GM12878 (cell line): ENCODE results near the gene TMCO1. TPM values are rescaled to one million over a fixed set of nuclear protein-coding genes. Genes with fewer than 3 reads are reported as not detected.

Experiments
- ATAC-seq: fragments of 200-7000 bp; cut with Tn5 transposase; 3 replicates; pipeline ENCODE4 v1.9.1; 2020; ENCODE audit warnings: mild to moderate bottlenecking, moderate library complexity
- BruUV-seq: library from RNA; stranded (reverse); fragments of 400-500 nt; replicated peaks from 2 replicates; lab custom pipeline; 2021; lab: Mats Ljungman, UMichigan
- CTCF ChIA-PET: fragments of 300-600 bp; sonication (Branson Sonifier 250); formaldehyde crosslinking; extraction: SDS; loops from one replicate; lab custom pipeline; 2021; ENCODE audit warnings: inconsistent platforms; lab: Yijun Ruan, JAX
- POLR2A ChIA-PET: fragments of 350-600 bp; formaldehyde crosslinking; extraction: SDS; loops from one replicate; lab custom pipeline; 2021; ENCODE audit warnings: inconsistent platforms; lab: Charles Lee
- RAD21 ChIA-PET: fragments of 300-600 bp; sonication (Branson Sonifier 250); formaldehyde crosslinking; loops from one replicate; lab custom pipeline; 2023; ENCODE audit warnings: antibody characterized with exemption; ENCODE audit not compliant: unreplicated experiment; lab: Charles Lee
- SMC1A ChIA-PET: fragments of 300-600 bp; sonication (Branson Sonifier 250); formaldehyde crosslinking; loops from one replicate; lab custom pipeline; 2023; ENCODE audit not compliant: unreplicated experiment, uncharacterized antibody; lab: Charles Lee
- DNase-seq: peaks from one replicate; pipeline ENCODE4 v3.0.0-alpha.2; 2011; ENCODE audit warnings: low read depth, low spot score
- FAIRE-seq: peaks from 3 replicates; lab custom pipeline; 2011; peaks lifted over from hg19 to GRCh38; lab: Jason Lieb, UNC
- H2AFZ ChIP-seq: 2 replicates; pipeline ENCODE4 v1.6.0; 2011; ENCODE audit warnings: low read depth, low read length, control low read depth; ENCODE audit not compliant: control insufficient read depth
- H3K27ac ChIP-seq: 2 replicates; pipeline ENCODE4 v1.5.1; 2011; ENCODE audit warnings: control low read depth; ENCODE audit not compliant: control insufficient read depth, insufficient read depth
- H3K27me3 ChIP-seq, 2 experiments: replicated peaks in 1 of 2; 2 replicates each; pipeline versions ENCODE4 v1.6.0 to v1.6.1; 2011; ENCODE audit warnings: low read length in 1 of 2; ENCODE audit not compliant: control insufficient read depth in 2 of 2, insufficient read depth in 2 of 2
- H3K36me3 ChIP-seq, 2 experiments: 2 replicates each; pipeline ENCODE4 v1.5.1; 2011; ENCODE audit warnings: low read length in 1 of 2; ENCODE audit not compliant: control insufficient read depth in 2 of 2, insufficient read depth in 2 of 2
- H3K4me1 ChIP-seq: 2 replicates; pipeline ENCODE4 v1.6.1; 2011; ENCODE audit warnings: mild to moderate bottlenecking, low read length, moderate library complexity, mixed read lengths; ENCODE audit not compliant: control insufficient read depth, insufficient read depth
- H3K4me2 ChIP-seq: 2 replicates; pipeline ENCODE4 v1.6.0; 2011; ENCODE audit warnings: control low read depth; ENCODE audit not compliant: control insufficient read depth, insufficient read depth
- H3K4me3 ChIP-seq: fragments of 200-600 bp; sonication (generic); 2 replicates; pipeline ENCODE4 v1.5.1; 2016
- H3K79me2 ChIP-seq: 2 replicates; pipeline ENCODE4 v1.6.0; 2011; ENCODE audit warnings: low read length; ENCODE audit not compliant: control insufficient read depth, insufficient read depth
- H3K9ac ChIP-seq: 2 replicates; pipeline ENCODE4 v1.8.0; 2011; ENCODE audit warnings: low read length, control low read depth, mixed read lengths; ENCODE audit not compliant: control insufficient read depth, insufficient read depth
- H3K9me3 ChIP-seq: replicated peaks from 3 replicates; pipeline ENCODE4 v1.5.1; 2011; ENCODE audit warnings: mild to moderate bottlenecking, low read length; ENCODE audit not compliant: control insufficient read depth, insufficient read depth
- H4K20me1 ChIP-seq: 2 replicates; pipeline ENCODE4 v1.6.0; 2011; ENCODE audit not compliant: control insufficient read depth, insufficient read depth
- ATF3 ChIP-seq: IDR thresholded peaks from 2 replicates; pipeline ENCODE4 v1.6.1; 2011; ENCODE audit warnings: low read depth, mild to moderate bottlenecking, low read length, moderate library complexity, borderline replicate concordance; ENCODE audit errors: extremely low read depth
- BRCA1 ChIP-seq: IDR thresholded peaks from 2 replicates; pipeline ENCODE4 v1.6.1; 2011; ENCODE audit warnings: low read depth, low read length, improper control_type of control experiment
- GABPA ChIP-seq: IDR thresholded peaks from 2 replicates; pipeline ENCODE4 v1.6.1; 2014; ENCODE audit warnings: antibody characterized with exemption, low read depth, mild to moderate bottlenecking, inconsistent platforms
- HDAC2 ChIP-seq: fragments of 200-600 bp; sonication (generic); IDR thresholded peaks from 2 replicates; pipeline ENCODE4 v1.6.1; 2017
- MAX ChIP-seq: IDR thresholded peaks from 2 replicates; pipeline ENCODE4 v1.6.1; 2012; ENCODE audit warnings: low read depth, low read length, improper control_type of control experiment
- NFXL1 ChIP-seq: fragments of 450-650 bp; IDR thresholded peaks from 2 replicates; pipeline ENCODE4 v1.6.1; 2017; ENCODE audit warnings: antibody characterized with exemption, mild to moderate bottlenecking, borderline replicate concordance
- NKRF ChIP-seq: fragments of 450-650 bp; conservative IDR thresholded peaks from 2 replicates; pipeline ENCODE4 v1.6.1; 2017; ENCODE audit warnings: mild to moderate bottlenecking, moderate library complexity
- NR2C1 ChIP-seq: fragments of 450-650 bp; IDR thresholded peaks from 2 replicates; pipeline ENCODE4 v1.6.1; 2017; ENCODE audit warnings: antibody characterized with exemption, mild to moderate bottlenecking, moderate library complexity
- NR2C2 ChIP-seq: IDR thresholded peaks from 2 replicates; pipeline ENCODE4 v1.6.1; 2011; ENCODE audit warnings: borderline replicate concordance, low read depth; ENCODE audit not compliant: control insufficient read depth, insufficient read length
- RCOR1 ChIP-seq: conservative IDR thresholded peaks from 2 replicates; pipeline ENCODE4 v1.6.1; 2012; ENCODE audit warnings: low read depth, low read length, improper control_type of control experiment
- SMAD5 ChIP-seq: IDR thresholded peaks from 2 replicates; pipeline ENCODE4 v1.6.1; 2016; ENCODE audit warnings: antibody characterized with exemption, low read depth
- SMC3 ChIP-seq: IDR thresholded peaks from 2 replicates; pipeline ENCODE4 v1.6.1; 2011; ENCODE audit warnings: low read length, improper control_type of control experiment, borderline replicate concordance
- SREBF2 ChIP-seq: IDR thresholded peaks from 2 replicates; pipeline ENCODE4 v1.6.1; 2012; ENCODE audit warnings: mild to moderate bottlenecking, low read length
- SRF ChIP-seq, 2 experiments: IDR thresholded peaks; 2 replicates each; pipeline ENCODE4 v1.6.1; 2011; ENCODE audit warnings: low read depth in 2 of 2, low read length in 2 of 2, mild to moderate bottlenecking in 1 of 2, moderate library complexity in 1 of 2
- STAT1 ChIP-seq: fragments of 450-650 bp; conservative IDR thresholded peaks from 2 replicates; pipeline ENCODE4 v1.6.1; 2014; ENCODE audit warnings: antibody characterized with exemption, mild to moderate bottlenecking
- TCF12 ChIP-seq: IDR thresholded peaks from 2 replicates; pipeline ENCODE4 v1.6.1; 2011; ENCODE audit warnings: low read depth, mild to moderate bottlenecking, low read length
- TCF3 ChIP-seq: IDR thresholded peaks from 2 replicates; pipeline ENCODE4 v1.6.1; 2012; ENCODE audit warnings: low read depth, mild to moderate bottlenecking, low read length, borderline replicate concordance; ENCODE audit not compliant: insufficient read depth
- WGBS: methylation state at CpG from one replicate; pipeline ENCODE4 v1.1.6; 2016; ENCODE audit warnings: low lambda C conversion rate; ENCODE audit not compliant: insufficient replicate concordance, insufficient coverage; ENCODE audit errors: missing lambda C conversion rate; 5-methylcytosine and 5-hydroxymethylcytosine counted together
- in situ Hi-C: fragments of 300-500 bp; cut with MboI; formaldehyde crosslinking; loops from 9 replicates; pipeline ENCODE4 v1.14.3; 2018; ENCODE audit warnings: mixed read lengths
- intact Hi-C: fragments of 100-400 bp; cut with micrococcal nuclease; formaldehyde crosslinking; loops from one replicate; pipeline ENCODE4 v1.14.2; 2022; ENCODE audit not compliant: unreplicated experiment
- polyA plus RNA-seq, 11 experiments: library from polyadenylated mRNA; depleted of rRNA in 4 of 11; unstranded in 6 of 11; stranded (reverse) in 5 of 11; fragments of >200 nt; fragmentation: Nextera tagmentation in 4 of 11; fragmentation: Illumina TruSeq in 1 of 11; extraction: Ambion mirVana in 4 of 11; extraction: Trizol in 1 of 11; gene quantifications; 1 replicate in 1 of 11; 2 replicates in 10 of 11; pipeline versions ENCODE4 v1.2.1 to v1.2.3, GENCODE V29; 2011 to 2016; ENCODE audit warnings: inconsistent platforms in 2 of 11, missing spikeins in 2 of 11, low read depth in 1 of 11
- total RNA-seq, 4 experiments: library from RNA; depleted of rRNA in 3 of 4; stranded (reverse); fragments of >200 nt in 3 of 4; fragmentation: Illumina TruSeq in 1 of 4; extraction: Trizol in 1 of 4; gene quantifications; 2 replicates each; pipeline versions ENCODE4 v1.2.1 to v1.2.3, GENCODE V29; 2013 to 2021
- TF ChIP-seq, protein P1 (sequence below): fragments of 450-650 bp; formaldehyde crosslinking; IDR thresholded peaks from 2 replicates; pipeline ENCODE4 v1.4.0; 2022; ENCODE audit warnings: mild to moderate bottlenecking, moderate library complexity

TMCO1 gene
- total and polyA plus RNA-seq, 10 of the 15 experiments (the other 5 are each of a cell fraction or from before 2014, with no cell fraction given), result 50.3 to 253 (median 126) TPM

DNA sequence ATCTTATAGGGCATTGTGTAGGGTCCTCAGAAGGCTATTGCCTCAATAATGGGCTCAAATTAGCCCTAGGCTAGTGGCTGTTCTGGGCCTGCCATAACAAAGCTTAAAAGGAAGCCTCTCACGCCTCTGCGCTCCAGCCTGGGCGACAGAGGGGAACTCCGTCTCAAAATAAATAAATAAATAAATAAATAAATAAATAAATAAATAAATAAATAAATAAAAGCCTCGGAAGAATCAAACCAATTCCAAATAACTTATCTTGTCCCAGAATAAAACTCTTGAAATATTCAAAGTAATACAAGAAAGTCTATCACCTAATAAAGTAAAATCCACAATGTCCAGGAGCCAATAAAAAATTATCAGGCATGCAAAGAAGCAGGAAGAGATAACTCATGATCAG is 55.9 kb downstream of the TMCO1 start:
- H4K20me1 ChIP-seq, result no peaks in the 10 kb centered on the region
- H3K36me3 ChIP-seq, result no peaks in the 10 kb centered on the region
- no peak overlapping the region for H3K27ac ChIP-seq
- H3K4me3 ChIP-seq, result no peak overlapping the region
- H3K9ac ChIP-seq, result no peak overlapping the region
- no peak overlapping the region for H2AFZ ChIP-seq
- no peaks in the 10 kb centered on the region for H3K9me3 ChIP-seq
- H3K79me2 ChIP-seq, result no peaks in the 10 kb centered on the region
- POLR2A ChIA-PET, result no interaction called here
- intact Hi-C loops, result loop anchor here (10.0 kb wide), 2 partner anchors 318 to 762 kb away; no protein-coding TSS in a partner anchor
- CTCF ChIA-PET, result interaction anchor here (0.6 to 1.3 kb wide), 2 partner anchors 12 to 82 kb away, joined by 3 read pairs; no protein-coding TSS in a partner anchor
- in situ Hi-C loops, result loop anchor here (25.0 kb wide), 1 partner anchor 775 kb away; no protein-coding TSS in a partner anchor
- no peaks in the 10 kb centered on the region for H3K27me3 ChIP-seq
- no peak overlapping the region for H3K4me2 ChIP-seq
- DNase-seq (no peak), ATAC-seq (no peak), FAIRE-seq (no peak)
- WGBS, result 85% methylated on average over 5 of the region's 5 CpGs
- no TSS peak for BruUV-seq
- no peak for TF ChIP-seq TCF3
- no peak for TF ChIP-seq RCOR1
- no peak for TF ChIP-seq SREBF2
- no peak for TF ChIP-seq NR2C1
- TF ChIP-seq MAX, result no peak
- TF ChIP-seq ATF3, result no peak
- TF ChIP-seq BRCA1, result no peak
- TF ChIP-seq NFXL1, result no peak
- TF ChIP-seq SMC3, result no peak
- TF ChIP-seq SMAD5, result no peak
- no peak for TF ChIP-seq SRF (IDR thresholded peaks at IDR 0.05; ENCODE audit: low read depth in 2 of 2, low read length in 2 of 2)
- TF ChIP-seq TCF12, result no peak
- no peak for TF ChIP-seq STAT1
- TF ChIP-seq NR2C2, result no peak
- TF ChIP-seq, protein P1, sequence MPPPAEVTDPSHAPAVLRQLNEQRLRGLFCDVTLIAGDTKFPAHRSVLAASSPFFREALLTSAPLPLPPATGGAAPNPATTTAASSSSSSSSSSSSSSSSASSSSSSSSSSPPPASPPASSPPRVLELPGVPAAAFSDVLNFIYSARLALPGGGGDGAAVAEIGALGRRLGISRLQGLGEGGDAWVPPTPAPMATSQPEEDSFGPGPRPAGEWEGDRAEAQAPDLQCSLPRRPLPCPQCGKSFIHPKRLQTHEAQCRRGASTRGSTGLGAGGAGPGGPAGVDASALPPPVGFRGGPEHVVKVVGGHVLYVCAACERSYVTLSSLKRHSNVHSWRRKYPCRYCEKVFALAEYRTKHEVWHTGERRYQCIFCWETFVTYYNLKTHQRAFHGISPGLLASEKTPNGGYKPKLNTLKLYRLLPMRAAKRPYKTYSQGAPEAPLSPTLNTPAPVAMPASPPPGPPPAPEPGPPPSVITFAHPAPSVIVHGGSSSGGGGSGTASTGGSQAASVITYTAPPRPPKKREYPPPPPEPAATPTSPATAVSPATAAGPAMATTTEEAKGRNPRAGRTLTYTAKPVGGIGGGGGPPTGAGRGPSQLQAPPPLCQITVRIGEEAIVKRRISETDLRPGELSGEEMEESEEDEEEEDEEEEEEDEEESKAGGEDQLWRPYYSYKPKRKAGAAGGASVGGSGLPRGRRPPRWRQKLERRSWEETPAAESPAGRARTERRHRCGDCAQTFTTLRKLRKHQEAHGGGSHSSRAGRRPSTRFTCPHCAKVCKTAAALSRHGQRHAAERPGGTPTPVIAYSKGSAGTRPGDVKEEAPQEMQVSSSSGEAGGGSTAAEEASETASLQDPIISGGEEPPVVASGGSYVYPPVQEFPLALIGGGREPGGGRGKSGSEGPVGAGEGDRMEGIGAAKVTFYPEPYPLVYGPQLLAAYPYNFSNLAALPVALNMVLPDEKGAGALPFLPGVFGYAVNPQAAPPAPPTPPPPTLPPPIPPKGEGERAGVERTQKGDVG, result no peak
- TF ChIP-seq NKRF, result no peak
- no peak for TF ChIP-seq HDAC2
- TF ChIP-seq GABPA, result no peak
- H3K4me1 ChIP-seq, result no peaks in the 10 kb centered on the region
- SMC1A ChIA-PET, result interaction anchor here (2.0 kb wide), 1 partner anchor 25 kb away, joined by 6 read pairs; no protein-coding TSS in a partner anchor
- RAD21 ChIA-PET, result no interaction called here
